NCI-H2196 (cell line): ENCODE data around the gene KBTBD13.

Experiments
- DNase-seq: peaks from one replicate; lab custom pipeline; 2025; ENCODE audit not compliant: unreplicated experiment; lab: John Stamatoyannopoulos, UW

KBTBD13 gene

DNA sequence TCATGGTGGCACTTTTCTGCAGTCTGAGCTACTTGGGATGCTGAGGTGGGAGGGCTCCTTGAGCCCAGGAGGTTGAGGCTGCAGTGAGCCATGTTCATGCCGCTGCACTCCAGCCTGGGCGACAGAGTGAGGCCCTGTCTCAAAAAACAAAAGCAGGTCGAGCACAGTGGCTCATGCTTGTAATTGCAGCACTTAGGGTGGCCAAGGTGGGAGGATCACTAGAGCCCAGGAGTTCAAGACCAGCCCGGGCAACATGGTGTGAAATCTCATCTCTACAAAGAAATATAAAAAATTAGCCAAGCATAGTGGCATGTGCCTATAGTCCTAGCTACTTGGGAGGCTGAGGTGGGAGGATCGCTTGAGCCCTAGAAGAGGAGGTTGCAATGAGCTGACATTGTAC is 28.5 kb downstream of the KBTBD13 start:
- DNase-seq, result no peak

GRCh38 chr15:65106011-65106590 is 29.6 kb downstream of the KBTBD13 start:
- no peak for DNase-seq

DNA sequence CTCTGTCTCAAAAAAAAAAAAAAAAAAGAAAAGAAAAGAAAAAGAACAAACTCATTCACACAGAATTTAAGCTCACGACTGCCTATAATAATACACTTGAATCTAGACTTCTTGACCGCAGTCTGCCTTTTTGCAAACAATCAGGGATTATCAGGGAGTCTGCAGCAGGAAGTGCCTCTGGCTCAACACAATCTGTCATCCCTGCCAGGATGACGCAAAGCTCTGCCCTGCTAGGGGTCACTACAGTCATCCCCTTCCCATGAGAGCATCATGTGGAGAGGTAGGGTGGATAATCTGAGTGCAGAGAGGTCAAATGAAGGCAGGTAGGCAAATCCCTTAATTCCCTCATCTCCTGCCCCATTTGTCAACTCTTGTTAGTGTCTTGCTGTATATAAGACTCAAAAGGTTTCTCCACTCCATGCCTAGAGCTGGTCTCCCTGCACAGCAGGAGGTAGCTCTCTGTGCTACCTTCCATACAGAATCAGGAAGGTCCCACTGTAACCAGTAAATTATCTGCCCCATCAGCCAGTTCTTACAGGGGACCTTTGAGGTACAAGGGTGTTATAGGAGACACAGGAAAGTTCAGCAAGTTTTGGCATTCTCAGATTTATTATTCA is 34.2 kb downstream of the KBTBD13 start:
- DNase-seq, result no peak

DNA sequence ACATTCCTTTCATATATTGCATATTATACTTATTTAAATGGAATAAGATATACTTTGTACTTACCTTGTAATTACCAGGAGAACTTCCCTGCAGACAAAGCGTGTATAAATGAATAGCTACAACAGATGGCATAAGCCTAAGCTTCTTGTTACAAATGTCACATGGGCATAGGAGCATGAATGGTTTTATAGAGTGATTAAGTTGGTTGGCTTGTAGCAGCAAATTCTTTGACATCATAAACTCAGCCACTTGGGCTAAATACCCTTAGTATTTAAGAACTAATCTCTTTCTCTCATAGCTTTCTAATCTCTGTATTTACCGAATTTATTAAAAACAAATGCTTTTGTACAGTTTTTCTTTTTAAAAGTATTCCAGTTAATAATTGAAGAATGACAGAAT is 38.5 kb downstream of the KBTBD13 start, which contains the start of gene UBAP1L:
UBAP1L (minus strand) TSS at position 115 of the 400 bp plus-strand sequence. CDS start 8,985 bp downstream, outside the sequence.
- DNase-seq, result no peak

DNA sequence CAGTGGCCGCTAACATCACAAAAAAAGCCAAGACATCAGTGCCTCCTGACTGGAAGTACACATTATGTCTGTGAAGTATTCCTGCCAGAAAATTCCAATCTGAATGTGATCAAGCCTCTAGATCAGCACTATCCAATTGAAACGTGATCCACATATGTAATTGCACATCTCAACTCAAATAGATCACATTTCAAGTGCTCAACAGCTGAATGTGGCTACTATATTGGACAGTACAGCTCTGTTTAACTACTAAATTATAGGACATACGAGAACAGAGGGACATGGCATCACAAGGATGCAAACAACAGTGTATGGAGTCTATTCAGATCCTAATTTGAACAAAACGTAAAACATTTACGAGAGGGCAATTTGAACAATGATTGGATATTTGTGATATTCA is 39.0 kb downstream of the KBTBD13 start:
- no peak for DNase-seq
